TTC549 (cell line): ENCODE data around the gene STAMBPL1.

Experiments used
- FAIRE-seq: peaks from 2 replicates; lab custom pipeline; 2012; peaks lifted over from hg19 to GRCh38; lab: Jason Lieb, UNC

Gene STAMBPL1

GRCh38 chr10:88893611-88894010 is 13.6 kb downstream of the STAMBPL1 start:
- no peak for FAIRE-seq

DNA sequence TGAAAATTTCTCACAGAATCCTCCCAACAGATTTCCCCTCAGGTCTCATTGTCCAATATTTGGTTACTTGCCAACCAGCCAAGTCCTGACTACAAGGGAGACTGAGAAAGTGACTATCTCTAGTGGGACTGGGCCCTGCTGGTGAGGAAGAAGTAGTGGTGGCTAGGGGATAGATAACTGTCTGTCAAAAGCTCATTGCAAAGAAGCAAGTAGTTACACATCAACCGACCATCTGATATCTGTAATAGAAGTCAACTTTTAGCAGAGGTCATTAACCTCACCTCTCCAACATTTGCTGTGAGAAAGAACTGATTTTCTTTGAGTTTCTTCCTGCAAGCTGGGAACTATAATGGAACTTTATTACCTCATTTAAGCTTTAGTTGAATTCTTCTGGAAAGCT is 15.2 kb downstream of the STAMBPL1 start:
- no peak for FAIRE-seq

DNA sequence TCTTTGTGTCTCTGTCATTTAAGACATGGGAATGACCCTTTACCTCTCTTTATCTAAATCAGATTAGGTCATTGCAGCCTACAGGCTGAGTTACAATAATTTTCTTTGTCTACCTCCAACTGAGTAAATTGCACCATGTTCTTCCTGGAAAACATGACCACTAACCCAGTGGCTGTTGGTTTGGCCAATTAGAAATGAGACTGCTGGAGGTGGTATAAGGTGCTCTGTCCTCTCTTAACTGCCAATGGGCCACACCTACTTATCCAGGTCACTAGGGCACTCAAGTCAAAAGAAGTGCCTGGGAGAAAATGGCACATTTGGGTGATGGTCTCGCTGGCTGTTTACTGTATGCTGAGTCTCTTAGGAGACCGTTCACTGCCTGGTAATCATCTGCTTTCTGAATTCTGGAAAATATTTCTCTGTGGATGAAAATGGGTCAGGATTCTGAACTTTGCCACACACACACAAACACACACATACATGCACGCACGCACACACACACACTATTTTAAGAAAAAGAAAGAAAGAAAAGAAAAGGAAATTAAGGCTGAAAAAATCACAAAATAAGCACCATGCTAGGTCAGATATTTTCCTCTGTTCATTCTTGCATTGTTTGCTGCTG is 16.4 kb downstream of the STAMBPL1 start:
- no peak for FAIRE-seq

DNA sequence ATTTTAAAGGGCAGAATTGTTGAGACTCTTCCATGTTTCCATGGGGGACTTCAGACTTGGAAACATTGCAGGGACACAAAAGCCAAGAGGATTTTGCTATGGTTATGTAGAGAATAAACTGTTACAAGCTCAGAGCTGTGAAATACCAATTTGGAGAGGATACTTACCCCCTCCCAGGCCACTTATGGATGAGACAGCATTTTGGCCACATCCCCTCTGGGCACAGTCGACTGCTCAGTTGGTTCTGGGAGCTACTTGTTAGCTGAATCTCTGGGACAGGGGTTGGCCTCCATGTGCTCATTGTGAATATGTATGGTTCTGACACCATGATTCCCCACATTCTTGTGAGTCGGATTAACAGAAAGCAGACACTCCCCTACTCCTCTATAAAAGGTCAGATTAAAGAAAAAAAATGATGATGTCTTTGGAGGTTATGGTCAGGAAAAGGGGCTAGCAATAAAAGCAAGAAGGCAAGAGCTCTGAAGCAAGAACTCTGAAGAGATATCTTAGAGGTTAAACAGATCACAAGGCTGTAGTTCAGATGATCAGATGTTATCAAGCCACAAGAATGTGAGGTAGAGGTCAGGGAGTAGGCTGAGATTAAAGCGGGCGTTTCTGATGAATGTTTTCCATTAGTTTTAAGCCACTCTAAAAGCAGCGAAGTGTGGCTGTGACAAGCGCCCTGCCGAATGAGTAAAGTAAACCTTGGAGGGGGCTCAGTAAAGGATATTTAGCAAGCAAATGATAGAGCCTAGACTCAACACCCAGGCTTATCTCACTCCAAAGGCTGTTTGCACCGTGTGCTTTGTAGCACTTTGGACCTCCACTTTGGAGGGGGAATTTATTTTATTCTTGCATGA is 17.2 kb downstream of the STAMBPL1 start:
- no peak for FAIRE-seq

DNA sequence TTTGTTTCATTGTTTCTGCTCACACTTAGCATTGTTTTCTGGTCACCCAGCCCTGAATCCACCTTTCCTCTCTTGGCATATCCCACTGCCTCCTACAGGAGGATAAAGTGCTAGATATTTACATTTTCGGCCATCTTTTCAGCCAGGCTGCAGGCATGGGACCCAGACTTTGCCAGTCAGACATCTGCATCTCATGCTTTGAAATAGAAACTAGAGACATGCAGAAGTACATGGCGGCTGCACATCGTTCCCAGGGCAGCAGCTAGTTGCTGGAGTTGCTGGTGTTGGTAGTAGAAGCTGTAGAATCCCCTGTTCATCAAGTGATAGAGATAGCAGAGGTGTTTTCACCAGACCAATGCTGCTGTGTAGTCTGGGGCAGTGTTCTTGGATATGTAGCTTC is 18.7 kb downstream of the STAMBPL1 start:
- FAIRE-seq = no peak

DNA sequence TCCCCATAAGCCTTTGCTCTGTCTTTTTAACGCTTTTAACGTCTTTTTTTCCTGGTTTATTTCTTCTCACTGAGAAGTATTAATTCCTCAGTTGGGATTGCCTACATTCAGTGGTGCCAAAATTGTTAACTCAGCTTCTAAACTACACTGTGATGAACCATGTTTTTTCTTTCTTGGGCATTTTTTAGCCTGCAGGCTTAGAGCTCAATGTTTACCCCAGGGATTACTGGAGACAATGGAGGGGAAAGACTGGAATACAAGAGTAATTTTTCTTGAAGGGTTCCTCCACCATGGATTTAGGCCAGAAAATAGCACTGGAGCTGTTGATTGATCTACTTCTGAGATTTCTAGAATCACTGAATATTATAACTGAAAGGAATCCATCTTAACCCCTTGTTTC is 19.8 kb downstream of the STAMBPL1 start:
- FAIRE-seq = no peak

GRCh38 chr10:88901206-88901983 is 21.4 kb downstream of the STAMBPL1 start:
- no peak for FAIRE-seq

DNA sequence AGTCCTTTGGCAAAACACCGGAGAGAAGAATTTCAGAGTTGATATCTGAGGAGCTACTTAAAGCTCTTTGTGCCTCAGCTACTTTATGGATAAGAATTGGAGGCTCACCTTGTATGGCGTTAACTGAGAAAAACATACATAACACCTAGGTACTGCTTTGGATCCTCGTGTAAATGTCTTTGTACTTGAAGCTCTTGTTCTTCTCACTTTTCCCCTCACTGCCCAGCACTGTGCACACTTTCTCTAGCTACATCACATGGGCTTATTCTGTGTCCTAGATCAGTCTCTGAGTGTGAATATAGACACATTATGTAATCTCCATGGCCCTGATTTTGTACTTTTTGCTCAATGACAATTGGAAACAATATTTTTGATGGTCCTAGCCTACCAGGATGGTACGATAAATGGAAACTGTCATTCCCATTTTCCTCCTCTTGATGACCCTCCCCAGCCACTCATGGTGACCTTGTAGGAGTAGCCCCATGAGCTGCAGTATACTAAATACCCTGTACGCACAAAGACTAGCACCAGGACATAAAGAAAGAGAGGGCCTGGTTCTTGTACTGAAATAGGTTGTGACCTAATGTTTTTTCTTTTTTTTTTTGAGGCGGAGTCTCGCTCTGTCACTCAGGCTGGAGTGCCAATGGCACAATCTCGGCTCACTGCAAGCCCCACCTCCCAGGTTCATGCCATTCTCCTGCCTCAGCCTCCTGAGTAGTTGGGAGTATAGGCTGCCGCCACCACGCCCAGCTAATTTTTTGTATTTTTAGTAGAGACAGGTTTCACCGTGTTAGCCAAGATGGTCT is 22.1 kb downstream of the STAMBPL1 start:
- no peak for FAIRE-seq

GRCh38 chr10:88903715-88904114 is 23.7 kb downstream of the STAMBPL1 start:
- FAIRE-seq = no peak

DNA sequence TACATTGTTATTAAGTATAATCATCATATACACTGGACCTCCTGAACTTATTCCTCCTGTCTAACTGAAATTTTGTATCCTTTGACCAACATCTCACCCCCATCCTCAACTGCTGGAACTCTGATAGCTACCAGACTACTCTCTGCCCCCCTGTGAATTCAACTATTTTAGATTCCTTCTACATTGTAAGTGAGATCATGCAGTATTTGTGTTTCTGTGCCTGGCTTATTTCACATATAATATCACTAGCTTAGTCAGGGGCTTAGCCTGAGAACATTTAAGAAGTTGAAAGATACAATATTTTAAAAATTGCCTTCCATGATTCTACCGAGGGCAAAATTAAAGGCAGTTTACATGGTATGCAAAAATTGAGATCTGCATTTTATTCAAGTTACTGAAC is 26.9 kb downstream of the STAMBPL1 start:
- no peak for FAIRE-seq

DNA sequence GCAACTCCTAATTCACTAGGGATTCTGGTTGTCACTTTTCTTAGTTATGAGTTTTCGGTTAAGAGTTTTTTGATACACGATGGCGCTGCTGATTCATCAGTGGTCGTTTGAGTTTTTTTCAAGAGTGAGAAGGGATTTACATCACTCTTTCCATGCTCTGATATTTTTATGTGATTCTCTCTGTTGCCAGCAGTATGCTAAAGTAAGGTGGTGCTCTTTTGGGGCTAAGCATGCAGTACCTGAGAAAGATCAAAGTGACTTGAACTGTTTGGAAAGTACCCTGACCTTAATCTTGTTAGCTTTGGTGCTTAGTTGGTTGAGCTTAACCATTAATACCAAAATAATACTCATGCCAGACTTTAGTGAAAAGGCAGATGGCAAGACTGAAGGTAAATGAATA is 28.1 kb downstream of the STAMBPL1 start:
- FAIRE-seq = no peak

GRCh38 chr10:88911116-88911515 is 31.1 kb downstream of the STAMBPL1 start:
- no peak for FAIRE-seq

GRCh38 chr10:88911851-88912250 is 31.8 kb downstream of the STAMBPL1 start:
- FAIRE-seq = no peak

GRCh38 chr10:88913127-88913526 is 33.1 kb downstream of the STAMBPL1 start:
- FAIRE-seq = no peak

DNA sequence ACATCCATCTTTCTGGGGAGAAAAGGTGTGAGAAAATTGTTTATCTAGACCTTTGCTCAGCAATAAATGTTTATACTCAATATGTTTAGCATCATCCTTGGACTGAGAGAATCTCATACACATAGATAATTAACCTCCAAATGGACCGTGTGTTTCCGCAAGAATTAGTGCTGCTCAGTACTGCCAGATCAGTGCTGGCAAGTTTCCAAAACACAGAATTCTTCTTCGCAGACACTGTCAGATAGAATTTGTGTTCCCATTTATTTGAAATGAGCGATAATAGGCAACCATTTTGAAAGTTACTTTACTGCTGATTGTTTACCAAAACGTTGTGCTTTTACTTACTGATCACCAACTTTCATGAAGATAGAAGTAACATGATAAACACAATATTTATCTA is 33.7 kb downstream of the STAMBPL1 start:
- no peak for FAIRE-seq

- FAIRE-seq = no peak
Measured at GRCh38 chr10:88915781-88916180, 35.7 kb downstream of the STAMBPL1 start.

- no peak for FAIRE-seq
Measured at GRCh38 chr10:88916231-88916630, 36.2 kb downstream of the STAMBPL1 start.

GRCh38 chr10:88916986-88917385 is 36.9 kb downstream of the STAMBPL1 start:
- FAIRE-seq = no peak

- no peak for FAIRE-seq
Measured at GRCh38 chr10:88918191-88918905, 38.3 kb downstream of the STAMBPL1 start.

- FAIRE-seq = no peak
Measured at GRCh38 chr10:88919041-88919440, 39.0 kb downstream of the STAMBPL1 start.

GRCh38 chr10:88920198-88920597 is 40.2 kb downstream of the STAMBPL1 start:
- no peak for FAIRE-seq
